Stromal cell of bone marrow (primary cell): ENCODE results near the gene PPFIBP2.
A peak's percentile ranks its signal among the peaks of the same experiment; 100 is the strongest.

Experiments used
- DNase-seq: peaks from one replicate; pipeline ENCODE4 v3.0.0-alpha.2; 2012; ENCODE audit warnings: low read depth

PPFIBP2 gene

DNA sequence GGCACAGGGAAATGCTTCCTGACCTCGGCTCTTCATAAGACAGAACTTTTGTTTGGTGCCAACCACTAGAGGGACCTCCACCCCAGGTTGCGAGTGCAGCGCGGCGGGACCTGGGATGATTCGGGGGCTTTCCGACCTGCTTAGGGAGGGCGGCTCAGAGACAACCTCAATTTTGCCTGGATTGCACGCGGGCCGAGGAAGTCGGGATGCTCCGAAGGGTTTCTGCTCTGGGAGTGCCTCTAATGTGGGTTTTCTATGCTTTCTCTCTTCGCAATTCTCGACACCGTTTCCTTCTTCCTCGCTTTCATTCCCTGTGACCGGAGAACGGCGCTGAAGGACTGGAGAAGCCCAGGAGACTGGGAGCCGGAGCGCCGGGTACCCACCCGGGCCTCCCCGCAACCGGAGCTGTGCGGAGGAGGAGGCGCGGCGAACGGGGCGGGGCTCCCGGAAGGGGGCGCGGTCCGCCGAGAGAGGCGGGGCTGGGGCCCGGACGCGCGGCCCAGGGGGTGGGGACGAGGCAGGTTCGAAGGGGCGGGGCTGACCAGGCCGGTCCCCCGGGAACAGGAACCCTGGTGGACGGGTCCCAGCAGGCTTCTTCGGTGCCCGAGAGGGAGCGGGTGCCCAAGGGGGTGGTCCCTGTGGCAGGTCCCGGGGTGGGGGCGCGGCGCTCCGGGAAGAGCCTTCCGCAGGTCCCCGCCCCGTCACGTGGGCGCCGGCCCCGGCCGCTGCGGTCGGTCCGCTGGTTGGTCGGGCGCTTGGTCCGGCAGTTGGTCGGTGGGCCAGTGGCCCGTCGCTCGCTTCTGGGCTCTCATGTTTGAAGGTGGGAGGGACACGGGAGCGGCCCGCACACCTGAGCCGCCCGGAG lies at the start of gene PPFIBP2:
Gene PPFIBP2, plus strand, starts transcription at position 766 of the 865 bp plus-strand sequence. CDS start 35,477 bp downstream, outside the sequence.
- peak; percentile 47 for DNase-seq

- no peak for DNase-seq
Measured at GRCh38 chr11:7467652-7468051, 46.1 kb upstream of the PPFIBP2 start.

GRCh38 chr11:7469351-7469865 lies 44.4 kb upstream of the PPFIBP2 start:
- no peak for DNase-seq

- no peak for DNase-seq
Measured at GRCh38 chr11:7471071-7471470, 42.7 kb upstream of the PPFIBP2 start.

DNA sequence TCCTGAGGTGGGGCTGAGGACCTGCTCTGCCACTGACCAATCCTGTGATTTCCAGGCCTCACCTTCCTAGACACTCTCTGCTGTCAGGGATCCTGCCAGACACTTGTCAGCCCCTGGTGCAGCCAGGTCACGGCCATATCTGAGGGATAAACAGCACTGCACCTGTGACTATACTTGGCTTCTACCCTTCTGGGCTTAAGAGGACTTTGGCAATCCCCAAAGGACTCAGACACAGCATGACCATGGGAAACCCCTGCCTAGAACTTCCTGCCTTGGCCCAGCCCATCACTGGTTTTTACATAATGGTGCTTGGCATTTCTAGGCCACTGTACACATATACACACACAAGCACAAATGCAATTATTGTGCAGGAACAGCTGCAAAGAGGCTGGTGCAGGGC lies 40.1 kb upstream of the PPFIBP2 start:
- DNase-seq, result no peak

- DNase-seq, result peak; percentile 24
Measured at GRCh38 chr11:7480113-7480512, 33.7 kb upstream of the PPFIBP2 start.

DNA sequence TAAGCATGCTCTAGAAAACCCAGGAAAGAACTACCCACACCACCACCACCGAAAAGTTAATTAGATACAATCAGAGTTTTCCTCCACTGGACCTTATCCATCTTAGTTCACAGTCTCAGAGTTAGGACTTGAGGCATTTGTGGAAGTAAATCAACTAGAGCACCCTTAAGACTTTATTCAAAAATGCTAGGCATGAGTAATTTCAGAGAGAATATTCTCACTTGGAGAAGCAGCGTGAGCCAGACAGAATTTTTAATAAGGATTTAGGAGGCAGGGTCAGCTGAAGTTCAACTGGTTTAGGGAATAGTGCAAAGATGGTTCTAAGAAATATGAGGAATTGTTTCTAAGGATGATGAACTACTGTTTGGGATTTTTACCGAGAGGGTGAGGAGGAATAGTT lies 29.7 kb upstream of the PPFIBP2 start:
- DNase-seq, result no peak

DNA sequence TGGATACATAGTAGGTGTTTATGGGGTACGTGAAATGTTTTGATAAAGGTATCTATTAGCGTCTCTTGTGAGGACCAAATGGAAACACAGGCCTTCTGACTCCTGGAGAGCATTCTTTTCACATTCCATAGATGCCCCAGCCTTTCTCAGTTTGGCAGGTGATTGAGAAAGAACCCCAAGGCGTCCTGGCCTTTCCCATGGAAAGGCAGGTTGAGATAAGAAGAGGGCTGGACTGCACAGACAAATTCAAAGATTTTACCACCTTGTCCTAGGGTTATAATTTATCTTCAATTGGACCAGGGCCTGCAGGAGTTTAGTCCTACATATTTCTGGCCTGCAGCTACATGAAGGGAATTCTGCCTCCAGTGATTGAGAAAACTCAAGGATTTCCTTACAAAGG lies 29.2 kb upstream of the PPFIBP2 start:
- DNase-seq, result no peak

- DNase-seq, result peak; percentile 52
Measured at GRCh38 chr11:7485186-7486097, 28.4 kb upstream of the PPFIBP2 start, which contains the start of gene OLFML1. Gene OLFML1 (plus strand): TSS chr11:7485506. CDS start chr11:7485876, 370 bp downstream.

- no peak for DNase-seq
Measured at GRCh38 chr11:7486098-7486780, 27.6 kb upstream of the PPFIBP2 start.

DNA sequence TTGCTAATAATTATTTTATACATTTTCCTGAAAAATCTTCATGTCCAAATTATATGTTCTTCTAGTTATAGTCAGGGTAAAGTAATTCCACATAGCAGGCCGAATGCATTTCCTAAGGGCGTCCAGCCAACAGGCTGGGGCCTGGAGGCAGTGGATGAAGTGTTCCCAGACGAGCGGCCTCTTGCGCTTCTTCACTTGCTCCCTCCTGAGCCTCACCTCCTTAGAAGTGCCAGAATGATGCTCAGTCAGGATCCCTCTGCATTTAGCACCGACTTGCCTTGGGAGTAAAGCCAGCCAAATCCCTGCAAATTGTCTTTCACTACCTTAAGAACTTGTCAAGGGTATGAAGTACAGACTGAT lies 27.0 kb upstream of the PPFIBP2 start:
- DNase-seq, result no peak

GRCh38 chr11:7487360-7487759 lies 26.4 kb upstream of the PPFIBP2 start:
- DNase-seq, result no peak

GRCh38 chr11:7488681-7489080 lies 25.1 kb upstream of the PPFIBP2 start:
- peak; percentile 23 for DNase-seq

DNA sequence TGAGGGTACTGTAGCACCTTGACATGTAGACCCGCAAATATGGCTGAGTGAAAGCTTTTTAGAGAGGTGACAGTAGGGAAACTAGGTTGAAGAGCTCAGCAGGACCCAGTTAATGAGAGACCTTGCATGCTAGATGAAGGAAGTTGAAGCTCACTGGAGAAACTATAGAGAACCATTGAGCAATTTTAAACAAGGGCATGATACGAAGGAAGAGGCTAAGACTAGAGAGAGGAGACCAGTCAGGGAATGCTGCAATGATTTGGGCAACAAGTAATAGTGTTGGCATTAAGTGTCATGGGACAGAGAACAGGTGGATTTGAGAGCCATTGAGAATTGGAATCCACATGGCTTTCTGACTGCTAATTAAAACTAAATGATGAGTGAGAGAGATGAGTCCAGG lies 24.4 kb upstream of the PPFIBP2 start:
- DNase-seq, result no peak

DNA sequence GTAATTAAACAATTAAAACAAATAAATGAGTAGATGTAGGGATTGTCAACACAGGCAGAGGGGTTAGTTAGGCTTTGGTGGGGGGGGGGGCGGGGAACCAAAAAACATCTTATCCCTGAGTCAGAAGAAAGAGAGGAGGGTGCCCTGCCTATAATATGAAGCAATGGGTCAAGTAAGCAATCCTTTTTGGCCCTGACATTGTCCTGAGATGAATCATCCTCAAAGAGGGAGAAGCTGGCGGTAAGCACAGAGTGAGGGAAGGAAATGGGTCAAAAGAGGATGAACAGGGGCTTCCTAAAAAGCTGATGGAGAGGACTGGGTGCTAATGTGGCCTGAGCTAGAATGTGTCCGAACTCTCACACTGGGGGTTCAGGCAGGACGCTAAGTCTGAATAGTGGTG lies 23.7 kb upstream of the PPFIBP2 start:
- DNase-seq, result peak; percentile 80

DNA sequence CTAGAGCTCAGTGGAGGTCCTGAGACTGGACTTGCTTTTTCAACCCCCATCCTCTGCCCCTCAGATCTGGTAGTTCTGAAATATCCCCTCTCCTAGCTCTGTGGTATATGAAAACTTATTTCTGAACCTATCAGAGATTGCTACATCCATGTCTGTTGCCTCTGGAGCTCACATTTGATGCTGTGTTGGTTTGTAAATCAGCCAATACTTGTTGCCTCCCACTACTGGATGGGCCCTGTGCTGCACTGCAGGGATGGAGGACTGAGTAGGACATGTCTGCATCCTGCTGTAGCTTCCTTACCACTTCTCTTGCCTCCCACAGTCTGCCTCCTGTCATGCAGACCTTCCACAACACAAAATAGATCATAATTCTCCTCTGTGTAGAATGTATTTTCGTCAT lies 23.3 kb upstream of the PPFIBP2 start:
- no peak for DNase-seq

- DNase-seq, result no peak
Measured at GRCh38 chr11:7492253-7492652, 21.5 kb upstream of the PPFIBP2 start.

DNA sequence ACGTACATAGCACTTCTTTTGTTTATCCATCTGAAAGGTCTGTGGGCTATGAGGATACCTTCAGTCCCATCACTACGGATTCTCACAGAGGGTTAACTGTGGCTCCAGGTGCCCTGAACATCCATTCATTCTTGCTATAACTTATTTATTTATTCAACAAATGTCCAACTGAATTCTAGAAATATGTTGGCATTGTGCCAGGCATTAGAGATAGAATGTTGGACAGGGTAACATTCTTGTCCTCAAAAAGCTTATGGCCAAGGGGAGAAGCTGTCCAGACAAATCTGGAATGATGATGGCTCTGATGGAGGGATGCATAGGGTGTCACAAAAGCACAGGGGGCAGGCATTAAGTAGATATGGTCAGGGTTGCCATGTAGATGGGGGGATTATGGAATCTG lies 20.1 kb upstream of the PPFIBP2 start:
- DNase-seq, result no peak

GRCh38 chr11:7494086-7494745 lies 19.6 kb upstream of the PPFIBP2 start:
- no peak for DNase-seq

DNA sequence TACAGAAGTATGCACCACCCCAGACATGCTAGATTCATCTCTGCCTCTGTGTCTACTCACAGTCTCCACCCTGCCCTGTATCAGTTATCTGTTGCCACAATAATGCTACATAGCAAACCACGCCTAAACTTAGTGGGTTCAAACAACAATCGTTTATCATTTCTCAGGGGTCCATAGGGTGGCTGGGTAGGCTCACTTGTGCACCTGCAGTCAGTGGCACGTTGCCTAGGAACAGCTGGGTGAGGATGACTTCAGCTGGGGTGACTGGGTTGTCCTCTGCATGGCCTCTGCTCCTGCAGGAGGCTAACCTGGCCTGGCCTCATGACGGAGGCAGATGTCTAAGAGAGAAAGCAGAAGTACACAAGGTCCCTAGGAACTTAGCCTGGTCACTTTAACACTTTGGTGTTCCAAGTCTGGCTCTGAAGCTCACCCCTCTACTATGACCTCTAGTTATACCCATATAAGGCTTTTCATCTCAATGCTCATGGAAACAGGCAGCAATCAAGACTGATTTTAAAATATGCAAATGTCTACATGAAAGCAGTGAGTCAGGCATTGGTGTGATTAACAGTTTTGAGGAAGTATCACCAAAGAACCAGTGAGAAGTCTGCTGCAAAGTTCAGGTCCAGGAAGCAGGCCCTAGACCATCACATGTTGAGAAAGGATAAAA lies 17.8 kb upstream of the PPFIBP2 start:
- no peak for DNase-seq

DNA sequence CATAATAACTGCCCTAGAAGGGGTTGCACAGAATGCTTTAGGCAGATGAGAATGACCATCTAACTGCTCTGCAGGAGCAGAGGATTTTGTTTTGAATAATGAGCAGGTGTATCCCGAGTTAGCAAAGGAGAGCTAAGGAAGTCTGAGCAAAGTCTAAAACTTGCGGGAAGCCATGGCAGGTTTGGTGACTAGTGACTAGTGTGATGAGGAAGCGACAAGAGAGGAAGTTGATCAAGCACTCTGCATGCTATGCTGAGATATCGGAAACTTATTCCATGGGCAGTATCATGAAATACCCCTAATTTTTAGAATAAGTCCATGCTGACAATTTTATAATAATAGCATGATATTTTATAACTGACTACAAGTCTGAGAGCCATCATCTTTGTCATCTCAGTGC lies 15.6 kb upstream of the PPFIBP2 start:
- no peak for DNase-seq
